Bronchial smooth muscle cell (primary cell): ENCODE results near the gene BMAL1. TPM values are rescaled to one million over a fixed set of nuclear protein-coding genes. Genes with fewer than 3 reads are reported as not detected.

Experiments
- total RNA-seq: library from RNA; depleted of rRNA; stranded (reverse); fragments of >200 nt; gene quantifications from 2 replicates; pipeline ENCODE4 v1.2.1, GENCODE V29; 2014

BMAL1 gene
- 9.9 and 15.4 TPM in 2 replicates for total RNA-seq

DNA sequence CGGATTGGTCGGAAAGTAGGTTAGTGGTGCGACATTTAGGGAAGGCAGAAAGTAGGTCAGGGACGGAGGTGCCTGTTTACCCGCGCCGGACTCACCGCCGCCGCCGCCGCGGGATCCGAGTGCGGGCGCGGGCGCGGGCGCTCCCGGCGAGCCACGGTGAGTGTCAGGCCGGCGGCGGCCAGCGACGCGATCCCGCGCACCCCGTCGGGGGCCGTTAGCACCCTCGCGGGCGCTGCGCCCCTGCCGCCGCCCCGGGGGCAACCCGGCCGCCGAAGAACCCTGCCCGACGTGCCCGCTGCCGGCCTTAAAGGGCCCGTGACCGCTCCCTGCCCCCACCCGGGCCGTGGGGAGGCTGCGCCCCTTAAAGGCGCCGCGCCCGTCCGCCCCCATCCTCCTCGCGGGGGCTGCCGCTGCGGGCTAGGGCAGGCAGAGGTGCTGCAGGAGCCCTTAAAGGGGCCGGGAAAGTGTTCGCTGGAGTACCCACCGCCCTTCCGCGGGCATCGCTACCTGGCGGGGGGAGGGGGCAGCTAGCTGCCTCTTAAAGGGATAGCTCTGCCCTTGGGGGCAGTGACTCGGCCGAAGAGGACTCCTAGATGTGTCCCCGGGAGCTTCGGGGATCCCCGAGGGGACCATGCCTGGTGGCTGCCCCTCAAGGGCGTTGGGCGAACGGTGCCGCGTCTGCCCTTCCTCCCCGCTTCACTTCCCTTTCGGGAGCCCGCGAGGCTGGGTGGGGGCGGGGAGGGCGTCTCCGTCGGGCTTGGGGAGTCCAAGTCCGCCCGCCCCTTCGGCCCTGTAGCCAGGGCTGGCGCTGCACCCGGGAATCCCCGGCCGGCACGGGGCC lies at the start of gene BMAL1:
Gene BMAL1, plus strand, starts transcription at position 23 of the 841 bp plus-strand sequence. CDS start 76,519 bp downstream, outside the sequence.

Other genes with a start within 250 kb of the BMAL1 start
- gene BTBD10, start 185.4 kb downstream of the BMAL1 start, total RNA-seq, result 56.4 and 78.8 TPM in 2 replicates
- gene PTH, start 218.2 kb downstream of the BMAL1 start, total RNA-seq, result not detected in 2 replicates